DMS153 treated with DMSO at 0.1 percent for 48 hours (cell line): ENCODE results near the gene DUSP22.

ENCODE experiments used
- DNase-seq: peaks from one replicate; lab custom pipeline; 2025; ENCODE audit not compliant: unreplicated experiment; lab: John Stamatoyannopoulos, UW

The DUSP22 gene

GRCh38 chr6:349491-349921, 57.2 kb downstream of the DUSP22 start:
- no peak for DNase-seq

- DNase-seq = no peak
Observed at GRCh38 chr6:350371-350770, 58.1 kb downstream of the DUSP22 start.

DNA sequence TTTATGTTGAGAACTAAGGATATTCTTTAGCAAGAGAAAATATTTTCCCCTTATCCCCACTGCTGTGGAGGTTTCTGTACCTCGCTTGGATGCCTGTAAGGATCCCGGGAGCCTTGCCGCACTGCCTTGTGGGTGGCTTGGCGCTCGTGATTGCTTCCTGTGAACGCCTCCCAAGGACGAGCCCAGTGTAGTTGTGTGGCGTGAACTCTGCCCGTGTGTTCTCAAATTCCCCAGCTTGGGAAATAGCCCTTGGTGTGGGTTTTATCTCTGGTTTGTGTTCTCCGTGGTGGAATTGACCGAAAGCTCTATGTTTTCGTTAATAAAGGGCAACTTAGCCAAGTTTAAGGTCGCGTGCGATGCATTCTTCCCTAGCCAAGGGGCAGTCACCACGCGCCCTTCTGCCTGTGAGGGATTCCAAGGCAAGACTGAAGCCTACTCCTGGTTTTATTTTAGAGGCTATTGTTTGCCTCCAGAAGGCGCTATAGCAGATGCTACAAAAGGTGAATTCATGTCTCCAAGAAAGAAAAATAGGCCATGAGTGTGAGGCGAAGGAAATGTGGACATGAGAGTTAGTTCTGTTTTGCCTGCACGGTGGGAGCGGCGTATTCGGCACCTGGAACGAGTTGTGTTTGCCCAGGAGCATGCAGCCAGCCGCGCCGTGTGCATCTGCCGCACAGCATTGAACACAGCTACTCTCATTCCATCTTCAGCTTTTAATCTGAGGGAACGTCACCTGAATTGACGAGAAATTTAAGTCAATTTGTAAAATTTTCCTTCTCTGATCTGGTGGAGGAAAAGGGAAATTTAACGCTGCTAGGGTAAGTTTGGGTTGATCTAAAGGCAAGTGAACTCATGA, 59.0 kb downstream of the DUSP22 start:
- no peak for DNase-seq

DNA sequence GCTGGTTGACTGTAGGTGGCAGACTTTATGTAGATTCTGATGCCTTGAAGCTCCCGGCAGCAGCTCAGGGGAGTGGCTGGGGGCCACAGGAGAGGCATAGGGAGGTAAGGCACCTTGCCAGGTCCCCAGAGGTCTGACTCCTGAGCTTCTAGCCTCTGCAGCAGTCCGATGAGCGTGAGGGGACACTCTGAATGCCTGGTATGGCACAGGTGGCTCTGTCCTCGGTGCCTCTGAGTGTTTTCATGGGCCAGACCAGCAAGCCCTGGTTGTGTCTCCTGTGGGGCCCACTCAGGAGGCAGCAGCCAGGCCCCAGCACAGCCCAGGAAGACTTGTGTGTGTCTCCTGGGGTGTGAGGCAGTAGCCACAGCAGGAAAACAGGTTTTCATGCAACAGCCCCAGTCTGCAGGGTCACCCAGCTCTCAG, 59.6 kb downstream of the DUSP22 start:
- DNase-seq = no peak

DNA sequence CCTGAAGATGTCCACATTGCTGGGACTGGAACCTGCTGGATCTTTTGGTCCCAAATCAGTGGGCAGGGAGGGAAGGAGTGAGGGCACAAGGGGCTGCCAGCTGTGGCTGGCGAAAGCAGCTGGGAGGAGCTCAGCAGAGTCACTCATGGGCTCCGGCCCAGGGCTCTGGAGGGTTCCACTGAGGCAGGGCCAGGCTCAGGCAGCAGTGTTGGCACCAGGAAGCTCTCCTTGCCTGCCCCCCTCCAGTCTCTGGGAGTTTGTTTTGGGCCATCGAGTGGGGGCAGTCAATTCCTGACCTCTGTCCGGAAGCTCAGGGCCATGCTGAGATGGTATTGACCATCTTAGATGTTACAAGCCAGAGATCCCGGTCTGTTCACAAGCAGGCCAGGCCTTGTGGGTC, 60.2 kb downstream of the DUSP22 start:
- no peak for DNase-seq

- no peak for DNase-seq
Observed at GRCh38 chr6:352896-353470, 60.7 kb downstream of the DUSP22 start.

DNA sequence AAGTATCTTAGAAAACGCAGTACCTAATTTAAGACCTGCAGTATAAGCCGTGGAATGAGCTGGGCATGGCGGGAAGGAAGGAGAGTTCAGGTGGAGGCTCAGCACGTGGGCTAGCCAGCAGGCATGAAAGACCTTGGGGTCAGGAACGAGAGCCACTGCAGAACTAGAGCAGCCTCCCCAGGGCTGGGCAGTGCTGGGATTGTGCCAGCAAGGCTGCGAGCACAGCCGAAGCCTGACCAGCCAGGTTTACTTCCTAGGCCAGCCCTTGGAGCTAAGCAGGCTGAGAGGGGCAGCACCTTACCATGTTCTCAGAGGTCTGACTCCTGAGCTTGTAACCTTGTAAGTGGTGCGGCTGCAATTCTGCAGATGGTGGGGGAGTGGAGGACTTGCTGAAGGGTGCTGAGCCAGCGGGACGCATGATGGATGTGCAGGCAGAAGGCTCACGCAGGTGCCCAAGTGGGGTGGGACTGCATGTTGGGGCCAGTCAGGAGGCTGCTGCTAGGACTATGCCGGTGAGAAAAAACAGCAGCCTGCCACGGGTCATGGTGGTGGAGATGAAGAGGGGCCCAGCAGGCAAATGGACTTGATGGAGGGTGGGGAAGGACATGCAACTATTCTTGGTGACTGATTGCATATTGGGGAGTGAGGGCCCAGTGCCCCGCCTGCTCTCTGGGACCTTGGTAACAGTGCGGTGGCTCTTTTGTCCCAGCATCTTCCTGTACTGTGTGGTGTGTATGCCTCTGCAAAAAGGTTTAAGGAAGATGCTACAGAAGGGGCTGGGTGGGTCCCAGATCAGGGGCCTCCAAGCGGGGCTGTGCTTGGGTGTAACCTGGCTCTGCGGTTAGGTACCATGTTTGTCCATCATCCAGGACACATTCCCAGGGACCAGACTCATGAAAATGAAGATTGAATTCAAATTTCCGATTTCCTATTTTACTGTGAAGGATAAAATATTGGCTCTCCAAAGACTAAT, 61.6 kb downstream of the DUSP22 start:
- DNase-seq = no peak

- no peak for DNase-seq
Observed at GRCh38 chr6:354631-355280, 62.5 kb downstream of the DUSP22 start.

- no peak for DNase-seq
Observed at GRCh38 chr6:355373-356208, 63.3 kb downstream of the DUSP22 start.

DNA sequence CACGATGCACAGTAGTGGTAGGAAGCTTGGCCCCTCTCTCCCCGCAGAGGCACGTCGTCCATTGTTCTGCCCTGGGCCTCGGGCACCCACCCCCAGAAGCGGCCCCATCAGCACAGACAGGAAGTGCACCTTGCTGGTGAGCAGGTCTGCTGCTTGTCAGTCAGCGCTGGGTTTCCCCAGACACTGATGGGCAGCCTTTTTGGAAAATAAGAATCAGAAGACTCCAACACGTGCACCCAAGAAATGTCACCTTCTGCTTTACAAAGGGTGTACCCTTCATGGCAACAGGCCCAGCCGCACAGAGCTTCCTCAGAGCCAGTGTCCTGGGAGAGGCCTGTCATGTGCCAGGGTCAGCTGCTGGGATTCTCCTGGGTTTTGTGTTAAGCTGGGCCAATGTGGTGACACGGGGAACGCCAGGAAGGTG, 64.6 kb downstream of the DUSP22 start:
- no peak for DNase-seq

DNA sequence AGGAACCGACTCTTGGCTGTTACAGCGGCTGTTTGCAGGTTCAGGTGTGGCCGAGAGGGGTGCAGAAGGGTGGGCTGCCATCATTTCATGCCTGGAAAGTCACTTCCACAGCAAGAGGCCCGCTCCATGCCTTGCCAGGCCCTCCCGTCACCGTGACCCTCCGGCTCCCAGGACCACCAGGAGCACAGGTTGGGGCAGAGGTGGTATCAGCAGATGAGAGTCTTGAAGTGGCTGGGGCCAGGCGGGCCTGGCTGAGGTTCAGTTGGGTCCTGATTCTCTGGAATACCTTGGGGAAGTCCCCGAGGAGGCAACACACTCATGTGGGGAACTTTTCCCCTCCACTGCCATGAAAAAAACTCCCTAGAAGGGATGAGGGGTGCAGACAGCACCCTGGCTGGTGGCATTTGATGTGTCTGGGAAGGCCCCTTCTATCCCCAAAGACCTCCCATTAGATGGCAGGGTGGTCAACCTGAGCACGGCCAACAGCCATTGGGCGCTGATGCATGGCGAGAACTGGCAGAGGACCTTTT, 65.0 kb downstream of the DUSP22 start:
- no peak for DNase-seq

DNA sequence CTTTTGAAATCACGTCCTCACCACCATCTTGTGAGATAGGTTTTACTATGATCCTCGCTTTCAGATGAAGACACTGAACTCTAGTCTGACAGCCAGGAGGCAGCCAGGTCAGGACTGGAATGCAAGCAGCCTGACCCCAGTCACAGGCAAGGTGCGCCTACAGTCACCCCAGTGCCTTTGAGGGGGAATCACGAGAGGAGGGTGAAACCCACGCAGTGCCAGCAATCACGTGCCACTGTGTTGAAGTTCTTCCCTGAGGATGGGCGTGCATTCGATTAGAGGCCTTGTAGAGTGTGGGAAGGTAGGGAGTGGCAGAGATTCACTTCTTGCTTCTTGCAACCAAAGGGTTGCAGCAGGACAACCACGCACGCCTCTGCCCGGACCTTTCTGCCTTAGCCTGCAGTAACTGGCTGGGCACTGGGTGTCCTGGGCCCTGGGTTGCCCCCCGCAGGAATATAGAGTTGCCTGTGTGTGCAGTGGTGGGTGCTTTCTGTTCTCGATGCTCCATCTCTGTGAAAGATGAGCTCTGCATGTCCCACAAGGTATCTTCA, 65.6 kb downstream of the DUSP22 start:
- DNase-seq = no peak

DNA sequence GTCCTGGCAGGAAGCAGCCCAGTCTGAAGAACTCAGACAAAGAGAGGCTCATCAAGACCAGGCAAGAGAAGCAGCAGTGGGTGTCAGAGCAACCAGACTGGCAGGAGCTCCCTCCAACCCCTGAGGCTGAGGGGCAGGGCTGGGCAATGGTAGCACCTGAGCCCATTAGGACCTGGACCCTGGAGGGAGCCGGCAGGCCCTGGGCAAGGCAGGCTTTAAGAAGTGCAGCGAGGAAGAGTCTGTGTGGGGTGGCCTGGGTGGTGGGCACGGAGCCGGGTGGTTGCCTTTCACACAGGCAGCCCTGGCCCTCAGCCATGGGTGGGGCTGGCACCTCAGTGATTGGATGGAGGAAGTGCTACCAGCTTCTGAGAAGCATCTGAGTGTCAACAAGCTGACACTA, 66.1 kb downstream of the DUSP22 start:
- no peak for DNase-seq

DNA sequence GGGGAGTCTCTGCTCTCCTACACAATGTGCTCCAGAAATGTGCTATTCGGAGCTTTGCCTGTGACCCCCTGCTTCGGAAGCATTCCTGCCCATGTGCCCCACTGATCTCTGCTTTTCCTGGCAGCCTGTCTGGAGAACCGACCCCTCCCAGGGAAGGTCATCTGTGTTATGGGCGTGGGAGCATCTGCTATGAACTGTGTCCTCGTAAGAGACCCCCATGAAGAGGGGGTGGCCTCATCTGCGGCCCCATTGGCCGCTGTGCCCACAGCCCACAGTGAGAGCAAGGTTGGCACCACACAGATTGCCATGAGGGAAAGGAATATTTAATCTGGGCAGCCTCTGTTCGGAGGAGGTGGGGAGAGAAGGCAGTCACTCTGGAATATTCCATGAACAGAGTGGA, 66.6 kb downstream of the DUSP22 start:
- DNase-seq = no peak

- DNase-seq = no peak
Observed at GRCh38 chr6:359261-360035, 67.2 kb downstream of the DUSP22 start.

- no peak for DNase-seq
Observed at GRCh38 chr6:360349-360748, 68.1 kb downstream of the DUSP22 start.

- no peak for DNase-seq
Observed at GRCh38 chr6:360764-361373, 68.6 kb downstream of the DUSP22 start.

DNA sequence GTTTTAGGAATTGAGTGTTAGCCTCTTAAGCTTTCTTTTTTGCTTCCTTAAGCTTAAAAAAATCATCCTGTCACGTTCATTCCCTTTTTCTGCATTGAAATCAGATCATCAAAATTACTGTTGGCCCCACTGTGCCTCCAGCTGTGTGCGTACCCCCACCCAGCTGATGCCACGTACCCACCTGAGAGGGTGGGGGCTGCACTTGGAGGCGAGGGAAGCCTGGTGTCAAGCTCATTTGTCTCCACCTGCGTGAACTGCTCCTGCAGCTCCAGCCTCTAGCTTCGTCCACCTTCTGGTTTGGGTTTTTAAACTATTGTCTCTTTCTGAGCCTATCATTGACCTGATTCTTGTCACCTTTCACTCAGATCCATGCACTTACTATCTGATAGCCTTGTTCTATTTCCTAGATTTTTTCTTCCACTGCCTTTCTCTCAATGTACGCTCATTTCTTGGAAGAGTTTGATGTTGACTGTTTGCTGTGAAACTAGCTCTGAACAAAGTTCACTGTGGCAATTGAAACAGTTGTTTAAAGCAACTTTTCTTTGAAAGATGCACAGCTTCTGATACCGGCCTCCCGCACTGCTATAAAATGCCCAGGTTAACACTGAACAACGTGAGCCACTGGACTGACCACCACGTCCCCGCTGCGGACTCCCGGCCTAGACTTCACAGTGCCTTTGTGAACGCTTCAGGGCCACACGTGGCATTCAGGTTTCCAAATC, 69.3 kb downstream of the DUSP22 start:
- no peak for DNase-seq
